ENCODE measurements around the gene RAB43.
"Not testable (repeated sequence)": the region's sequence is repeated elsewhere in the genome, so short reads cannot be mapped to it uniquely, and the experiment has no call there.

The RAB43 gene

DNA sequence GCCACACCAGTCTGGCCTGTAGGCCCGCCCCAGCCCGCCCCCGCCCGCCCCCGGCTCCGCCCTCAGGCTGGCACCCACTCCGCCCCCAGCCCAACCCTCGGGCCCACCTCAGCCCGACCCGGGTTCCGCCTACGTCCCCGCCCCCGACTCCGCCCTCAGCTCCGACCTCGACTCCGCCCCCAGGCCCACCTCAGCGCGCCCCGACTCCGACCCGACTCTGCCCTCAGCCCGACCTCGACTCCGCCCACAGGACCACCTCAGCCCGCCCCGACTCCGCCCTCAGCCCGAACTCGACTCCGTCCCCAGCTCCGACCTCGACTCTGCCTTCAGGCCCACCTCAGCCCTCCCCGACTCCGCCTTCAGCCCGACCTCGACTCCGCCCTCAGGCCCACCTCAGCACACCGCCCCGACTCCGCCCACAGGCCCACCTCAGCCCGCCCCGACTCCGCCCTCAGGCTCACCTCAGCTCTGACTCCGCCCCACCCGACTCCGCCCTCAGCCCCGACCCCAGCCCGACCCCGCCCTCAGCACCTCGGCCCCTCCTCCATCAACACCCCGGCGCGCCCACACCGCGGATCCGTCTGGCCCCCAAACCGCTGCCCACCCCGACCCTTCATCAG is at the start of gene RAB43:
Gene RAB43, minus strand, starts transcription at position 13 of the 620 bp plus-strand sequence. CDS start 315 bp downstream, outside the sequence.
- FAIRE-seq = no peak

DNA sequence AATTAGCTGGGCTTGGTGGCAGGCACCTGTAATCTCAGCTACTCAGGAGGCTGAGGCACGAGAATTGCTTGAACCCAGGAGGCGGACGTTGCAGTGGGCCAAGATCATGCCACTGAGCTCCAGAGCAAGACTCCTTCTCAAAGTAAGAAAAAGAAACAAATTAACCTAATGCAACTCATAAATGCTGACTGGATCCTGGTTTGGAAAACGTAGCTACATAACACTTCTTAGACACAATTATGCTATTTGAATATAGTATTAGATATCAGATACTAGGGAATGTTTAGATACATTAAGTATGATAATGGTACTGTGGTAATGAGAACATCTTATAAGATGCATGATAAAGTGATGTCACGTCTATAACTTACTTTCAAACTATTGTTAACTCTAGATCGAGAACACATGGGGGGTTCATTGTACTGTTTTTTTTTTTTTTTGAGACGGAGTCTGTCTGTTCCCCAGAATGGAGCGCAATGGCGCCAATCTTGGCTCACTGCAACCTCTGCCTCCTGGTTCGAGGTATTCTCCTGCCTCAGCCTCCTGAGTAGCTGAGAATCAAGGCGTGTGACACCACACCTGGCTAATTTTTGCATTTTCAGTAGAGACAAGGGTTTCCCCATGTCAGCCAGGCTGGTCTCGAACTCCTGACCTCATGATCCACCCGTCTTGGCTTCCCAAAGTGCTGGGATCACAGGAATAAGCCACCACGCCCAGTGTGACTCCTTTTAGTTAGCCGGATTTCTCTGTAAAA is 45.2 kb upstream of the RAB43 start:
- no peak for FAIRE-seq

DNA sequence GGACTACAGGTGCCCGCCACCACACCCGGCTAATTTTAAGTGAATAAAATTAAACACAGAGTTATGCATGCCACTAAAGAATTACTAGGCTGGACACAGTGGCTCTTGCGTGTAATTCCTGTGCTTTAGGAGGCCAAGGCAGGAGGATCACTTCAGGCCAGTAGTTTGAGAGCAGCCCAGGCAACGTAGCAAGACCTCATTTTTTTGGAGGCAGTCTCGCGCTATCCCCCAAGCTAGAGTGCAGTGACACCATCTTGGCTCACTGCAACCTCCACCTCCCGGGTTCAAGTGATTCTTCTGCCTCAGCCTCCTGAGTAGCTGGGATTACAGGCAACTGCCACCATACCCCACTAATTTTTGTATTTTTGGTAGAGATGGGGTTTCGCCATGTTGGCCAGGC is 44.0 kb upstream of the RAB43 start:
- not testable (repeated sequence) for FAIRE-seq

- no peak for FAIRE-seq
Measured at GRCh38 chr3:129164500-129164899, 42.9 kb upstream of the RAB43 start.

GRCh38 chr3:129162729-129163579 is 41.4 kb upstream of the RAB43 start:
- no peak for FAIRE-seq

- no peak for FAIRE-seq
Measured at GRCh38 chr3:129161860-129162271, 40.3 kb upstream of the RAB43 start.

DNA sequence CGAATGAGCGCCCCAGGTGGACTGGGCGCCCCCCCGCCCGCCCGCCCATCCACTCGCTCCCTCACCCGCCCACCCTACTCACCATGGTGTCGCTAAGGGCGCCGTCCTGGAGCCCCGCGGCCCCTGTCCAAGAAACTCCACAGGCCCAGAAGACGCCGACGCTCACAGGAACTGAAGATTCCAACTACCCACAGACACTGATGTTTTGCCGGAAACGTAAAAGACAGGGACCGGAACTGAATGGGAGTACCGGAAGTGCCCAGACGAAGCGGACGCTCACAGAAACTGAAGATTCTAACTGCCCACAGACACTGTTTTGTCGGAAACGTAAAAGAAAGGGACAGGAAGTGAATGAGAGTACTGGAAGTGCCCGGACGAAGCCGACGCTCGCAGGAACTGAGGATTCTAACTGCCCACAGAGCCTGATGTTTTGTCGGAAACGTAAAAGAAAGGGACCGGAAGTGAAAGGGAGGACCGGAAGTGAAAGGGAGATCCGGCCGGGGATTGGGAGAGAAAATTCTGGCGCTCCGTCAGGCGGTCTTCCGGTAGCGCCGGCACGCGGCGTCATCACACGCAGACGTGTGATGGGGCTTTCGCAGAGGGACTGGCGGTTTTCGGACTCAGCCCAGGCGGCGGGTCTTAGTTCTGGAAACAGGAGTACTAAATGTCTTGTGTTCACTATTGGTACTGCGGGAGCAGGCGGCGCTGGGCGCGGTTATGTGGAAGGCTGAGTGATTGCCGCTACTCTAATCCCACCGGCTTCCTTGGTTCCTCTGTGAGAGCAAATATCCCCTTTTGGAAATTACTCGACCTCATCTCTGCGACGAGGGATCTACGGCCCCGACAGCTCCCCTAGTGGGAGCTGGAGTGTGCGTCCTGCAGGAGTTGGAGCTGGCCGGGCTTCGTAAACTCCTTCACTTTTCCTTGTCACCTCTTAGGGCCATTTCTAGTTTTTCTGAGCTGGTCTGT is 39.6 kb upstream of the RAB43 start, which contains the start of gene ISY1:
Gene ISY1, minus strand, starts transcription at position 173 of the 969 bp plus-strand sequence. Its CDS starts 88 bp downstream, at position 85.
- peak; percentile 83 for FAIRE-seq

DNA sequence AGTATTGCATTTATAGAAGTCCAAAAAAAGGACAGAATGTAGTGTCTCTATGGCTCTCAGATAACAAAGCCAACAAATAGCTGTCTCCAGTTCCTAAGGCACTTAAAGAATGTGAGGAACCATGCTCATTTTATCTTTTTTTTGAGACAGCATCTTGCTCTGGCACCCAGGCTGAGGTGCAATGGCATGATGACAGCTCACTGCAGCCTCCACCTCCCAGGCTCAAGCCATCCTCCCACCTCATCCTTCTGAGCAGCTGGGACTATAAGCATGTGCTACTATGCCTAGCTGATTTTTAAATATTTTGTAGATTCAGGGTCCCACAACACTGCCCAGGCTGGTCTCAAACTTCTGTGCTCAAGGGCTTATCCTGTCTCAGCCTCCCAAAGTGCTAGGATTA is 23.2 kb upstream of the RAB43 start:
- FAIRE-seq = no peak

- FAIRE-seq = not testable (repeated sequence)
Measured at GRCh38 chr3:129141011-129141410, 19.4 kb upstream of the RAB43 start.

GRCh38 chr3:129139911-129140310 is 18.3 kb upstream of the RAB43 start:
- FAIRE-seq = no peak

DNA sequence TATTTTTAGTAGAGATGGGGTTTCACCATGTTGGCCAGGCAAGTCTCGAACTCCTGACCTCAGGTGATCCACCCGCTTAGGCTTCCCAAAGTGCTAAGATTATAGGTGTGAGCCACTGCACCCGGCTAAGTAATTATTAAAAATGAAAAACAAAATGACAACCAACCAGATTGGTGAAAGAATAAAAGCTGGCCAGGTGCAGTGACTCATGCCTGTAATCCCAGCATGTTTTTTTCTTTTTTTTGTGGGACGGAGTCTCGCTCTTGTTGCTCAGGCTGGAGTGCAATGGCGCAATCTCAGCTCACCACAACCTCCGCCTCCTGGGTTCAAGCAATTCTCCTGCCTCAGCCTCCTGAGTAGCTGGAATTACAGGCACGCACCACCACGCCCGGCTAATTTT is 14.7 kb upstream of the RAB43 start:
- not testable (repeated sequence) for FAIRE-seq

DNA sequence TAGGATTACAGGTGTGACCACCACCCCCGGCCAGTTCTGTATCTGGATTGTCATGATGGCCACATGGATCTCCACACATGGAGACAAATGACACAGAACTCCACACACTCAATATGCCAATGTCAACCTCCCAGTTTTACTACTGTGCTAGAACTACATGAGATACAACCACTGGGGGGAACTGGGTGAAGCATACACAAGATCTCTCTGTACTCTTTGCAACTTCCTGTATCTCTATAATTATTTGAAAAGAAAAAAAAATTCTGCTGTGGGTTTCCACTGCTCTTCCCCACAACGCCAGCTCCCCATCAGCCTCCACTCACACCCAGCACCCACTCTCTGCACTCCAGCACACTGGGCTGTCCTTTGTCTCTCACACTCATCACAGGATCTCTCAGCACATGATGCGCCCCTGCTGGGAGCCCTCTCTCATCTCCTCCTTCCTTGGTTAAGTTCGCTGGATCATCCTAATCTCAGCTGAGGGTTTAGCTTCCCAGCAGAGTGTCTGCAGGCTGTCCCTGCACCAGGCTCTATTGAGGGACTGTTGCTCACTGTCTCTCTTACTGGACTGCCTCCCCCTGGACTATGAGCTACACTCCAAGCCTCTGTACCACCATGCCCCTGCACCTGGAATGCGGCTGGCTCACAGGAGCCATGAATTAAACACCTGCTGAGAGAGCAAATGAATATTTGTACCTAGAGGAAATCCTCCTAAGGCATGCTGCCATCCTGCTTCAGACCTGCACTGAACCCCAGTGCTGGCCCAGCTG is 10.7 kb upstream of the RAB43 start:
- no peak for FAIRE-seq

GRCh38 chr3:129131465-129132088 is 10.0 kb upstream of the RAB43 start:
- no peak for FAIRE-seq

DNA sequence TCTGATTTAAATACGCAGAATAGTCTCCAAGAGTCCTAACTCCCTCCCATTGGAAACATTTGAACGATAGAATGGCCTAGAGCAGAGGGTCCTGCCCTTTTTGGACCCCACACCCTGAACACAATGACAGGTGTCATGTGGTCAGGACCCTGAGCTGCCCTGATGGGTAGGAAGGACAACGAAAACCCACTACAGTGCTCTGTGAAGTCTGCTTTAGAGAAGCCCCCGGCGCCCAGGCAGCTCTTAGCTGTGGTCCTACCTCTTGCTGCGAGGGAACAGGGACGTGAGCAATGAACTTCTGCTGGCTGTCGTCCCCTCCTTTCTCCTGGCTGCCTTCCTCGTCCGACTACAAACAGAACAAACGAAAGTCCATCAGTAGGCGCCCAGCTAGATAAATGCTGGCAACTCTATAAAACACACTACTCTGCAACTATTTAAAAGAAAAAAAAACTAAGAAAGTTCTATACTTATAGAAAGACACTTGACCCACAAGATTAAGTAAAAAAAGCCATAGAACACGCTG is 8.7 kb upstream of the RAB43 start:
- no peak for FAIRE-seq

DNA sequence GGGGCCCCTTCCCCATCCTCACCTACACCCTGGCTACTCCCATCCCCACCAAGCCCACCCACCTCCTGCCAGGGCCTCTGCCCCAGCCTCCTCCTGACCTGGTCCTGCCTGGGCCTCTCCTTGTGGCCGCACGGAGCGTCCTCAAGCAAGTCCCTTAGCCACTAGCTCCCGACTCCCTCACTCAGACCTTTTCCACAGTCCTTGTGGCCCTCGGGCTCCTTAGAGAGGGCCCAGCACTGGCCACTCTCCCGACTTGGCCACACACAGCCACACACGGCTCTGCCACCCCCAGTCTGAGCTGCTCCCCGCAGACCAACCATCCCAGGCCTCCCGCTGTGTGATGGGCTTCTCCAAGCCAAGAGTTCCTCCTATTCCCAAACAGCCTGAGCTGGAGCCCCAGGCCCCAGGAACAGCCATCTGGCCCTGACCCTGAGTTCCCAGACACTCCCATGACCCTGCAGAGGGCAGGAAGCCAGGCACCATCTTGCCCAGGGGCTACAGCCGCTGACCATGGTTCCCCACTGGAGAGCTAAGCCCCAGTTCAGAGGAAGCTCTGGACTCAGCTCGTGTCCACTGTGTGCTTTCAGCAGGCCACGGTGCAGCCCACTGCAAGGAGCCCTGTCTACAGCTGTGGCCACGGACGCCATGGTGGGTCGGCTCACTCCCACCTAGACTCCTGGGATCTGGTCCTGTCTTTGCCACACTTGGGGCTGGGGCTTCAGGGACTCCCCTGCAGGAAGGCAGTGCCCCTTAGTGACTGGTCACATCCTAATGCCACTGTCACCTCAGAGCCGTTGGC is 7.0 kb upstream of the RAB43 start:
- no peak for FAIRE-seq

DNA sequence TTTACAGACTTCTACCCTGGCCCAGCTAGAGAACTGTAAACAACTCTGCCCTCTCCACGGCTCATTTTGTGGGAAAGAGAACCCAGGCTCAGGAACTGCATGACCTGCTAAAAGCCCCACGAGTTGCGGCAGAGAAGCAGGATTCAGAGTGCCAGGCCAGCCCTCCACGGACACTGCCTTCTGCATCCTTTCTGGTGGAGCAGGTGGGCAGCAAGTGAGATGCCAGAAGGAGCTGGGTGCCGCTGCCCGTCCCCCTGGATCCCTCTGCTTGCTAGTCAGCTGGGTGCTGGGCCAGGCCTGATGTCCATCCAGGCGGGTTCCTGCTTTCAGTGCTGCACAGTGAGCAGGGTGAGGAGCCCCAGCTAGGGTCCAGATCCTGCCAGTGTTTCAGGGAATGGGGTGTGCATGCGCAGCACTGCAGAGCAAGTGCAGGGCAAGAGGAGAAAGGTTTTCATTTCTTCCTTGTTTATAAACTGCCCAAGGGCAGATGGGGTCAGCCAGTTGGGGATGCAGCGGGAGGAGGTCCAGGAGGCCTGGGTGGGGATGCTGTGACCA is 5.2 kb upstream of the RAB43 start:
- no peak for FAIRE-seq

DNA sequence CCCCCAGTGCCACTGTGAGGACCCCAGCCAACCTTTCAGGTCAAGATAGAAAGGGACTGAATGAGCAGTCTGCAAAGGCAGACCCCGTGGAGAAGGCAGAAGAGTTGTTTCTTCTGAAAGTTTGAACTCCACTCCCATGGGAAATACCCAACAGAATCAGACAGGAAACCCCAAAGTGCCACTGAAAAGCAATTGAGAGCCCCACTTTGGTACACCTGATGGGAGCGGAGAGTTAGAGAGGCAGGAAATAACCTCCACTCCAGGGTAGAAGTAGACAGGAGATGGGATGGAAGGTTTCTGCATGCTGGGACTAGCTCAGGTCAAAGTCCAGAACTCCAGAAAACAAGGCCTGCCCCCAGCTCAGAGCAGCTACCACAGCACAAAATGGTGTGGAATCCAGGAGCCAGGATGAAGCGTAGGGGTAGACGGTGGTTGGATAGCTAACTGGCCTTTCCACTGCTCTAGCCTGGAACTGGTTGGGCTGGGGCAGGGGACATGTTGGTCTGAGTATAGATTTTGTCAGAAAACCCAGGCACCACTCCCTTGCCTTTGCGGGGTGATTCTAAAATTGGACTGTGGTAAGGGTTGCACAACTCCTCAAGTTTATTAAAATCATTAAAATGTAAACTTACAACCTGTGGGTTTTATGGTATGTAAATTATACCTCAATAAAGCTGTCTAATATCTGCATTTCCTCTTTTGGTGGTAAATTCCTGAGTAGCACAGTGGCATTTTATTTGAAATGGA is 1.9 kb upstream of the RAB43 start:
- FAIRE-seq = no peak

GRCh38 chr3:129122412-129123011 is 908 bp upstream of the RAB43 start:
- FAIRE-seq = no peak
